H1 (cell line): ENCODE data around the gene SYNPR. TPM values are rescaled to one million over a fixed set of nuclear protein-coding genes. Genes with fewer than 3 reads are reported as not detected.

Experiments
- CTCF ChIA-PET: fragments of 300-600 bp; sonication (Branson Sonifier 250); formaldehyde crosslinking; loops from one replicate; lab custom pipeline; 2021; ENCODE audit not compliant: partially characterized antibody; lab: Charles Lee
- POLR2A ChIA-PET: fragments of 300-600 bp; sonication (Branson Sonifier 250); formaldehyde crosslinking; loops from one replicate; lab custom pipeline; 2021; ENCODE audit warnings: inconsistent platforms; ENCODE audit not compliant: partially characterized antibody; lab: Charles Lee
- DNase-seq, 2 experiments: peaks; one replicate each; pipeline versions ENCODE4 v3.0.0 to v3.0.0-alpha.2; 2010 to 2022; ENCODE audit warnings: low spot score in 2 of 2, low read depth in 1 of 2, mixed read lengths in 1 of 2
- FAIRE-seq: peaks from 2 replicates; lab custom pipeline; 2011; peaks lifted over from hg19 to GRCh38; lab: Jason Lieb, UNC
- H2AFZ ChIP-seq: 2 replicates; pipeline ENCODE4 v1.8.1; 2012; ENCODE audit warnings: low read length, inconsistent platforms
- H2AK5ac ChIP-seq: 2 replicates; pipeline ENCODE4 v1.6.1; 2013; ENCODE audit warnings: low read depth, low read length
- H2BK120ac ChIP-seq: replicated peaks from 2 replicates; pipeline ENCODE3; 2013; ENCODE audit warnings: low read depth, low read length, inconsistent platforms
- H2BK12ac ChIP-seq: 2 replicates; pipeline ENCODE4 v1.6.1; 2013; ENCODE audit warnings: low read depth, low read length
- H2BK15ac ChIP-seq: 2 replicates; pipeline ENCODE4 v1.6.1; 2013; ENCODE audit warnings: low read length
- H2BK20ac ChIP-seq: 2 replicates; pipeline ENCODE4 v1.6.1; 2013; ENCODE audit warnings: low read length
- H2BK5ac ChIP-seq: 2 replicates; pipeline ENCODE4 v1.6.1; 2013; ENCODE audit warnings: low read depth, low read length
- H3K14ac ChIP-seq: 2 replicates; pipeline ENCODE4 v1.6.1; 2013; ENCODE audit warnings: inconsistent platforms; ENCODE audit not compliant: insufficient read length
- H3K18ac ChIP-seq: 2 replicates; pipeline ENCODE4 v1.6.1; 2013; ENCODE audit warnings: low read length; ENCODE audit errors: extremely low read depth
- H3K23ac ChIP-seq: 2 replicates; pipeline ENCODE4 v1.6.1; 2013; ENCODE audit warnings: inconsistent platforms; ENCODE audit not compliant: insufficient read length
- H3K23me2 ChIP-seq: 2 replicates; pipeline ENCODE4 v1.6.1; 2013; ENCODE audit warnings: low read depth, low read length
- H3K27ac ChIP-seq: 2 replicates; pipeline ENCODE4 v1.6.1; 2011; ENCODE audit warnings: low read depth, low read length, inconsistent platforms
- H3K27me3 ChIP-seq, 4 experiments: replicated peaks in 1 of 4; 1 replicate in 1 of 4; 2 replicates in 3 of 4; pipeline versions ENCODE4 v1.6.1 to v1.8.1; 2011 to 2013; ENCODE audit warnings: low read length in 3 of 4, mild to moderate bottlenecking in 3 of 4, inconsistent platforms in 2 of 4, mixed read lengths in 2 of 4, moderate library complexity in 1 of 4; ENCODE audit not compliant: control insufficient read depth in 3 of 4, insufficient read depth in 3 of 4; ENCODE audit errors: extremely low read depth in 1 of 4
- H3K36me3 ChIP-seq, 4 experiments: 2 replicates each; pipeline versions ENCODE4 v1.6.1 to v1.8.1; 2011 to 2013; ENCODE audit warnings: mild to moderate bottlenecking in 4 of 4, low read length in 3 of 4, moderate library complexity in 2 of 4, control low read depth in 1 of 4, inconsistent platforms in 1 of 4; ENCODE audit not compliant: insufficient read depth in 4 of 4, control insufficient read depth in 2 of 4
- H3K4ac ChIP-seq: replicated peaks from 2 replicates; pipeline ENCODE3; 2013; ENCODE audit warnings: low read length, low read depth, mixed read lengths, inconsistent platforms; ENCODE audit not compliant: insufficient read length
- H3K4me1 ChIP-seq, 4 experiments: replicated peaks in 1 of 4; 1 replicate in 1 of 4; 2 replicates in 3 of 4; pipeline versions ENCODE4 v1.6.1 to v1.8.1; 2011 to 2013; ENCODE audit warnings: low read length in 3 of 4, inconsistent platforms in 2 of 4, mixed read lengths in 1 of 4; ENCODE audit not compliant: insufficient read depth in 4 of 4, control insufficient read depth in 3 of 4
- H3K4me2 ChIP-seq, 2 experiments: 2 replicates each; pipeline versions ENCODE4 v1.6.1 to v1.8.1; 2011 to 2013; ENCODE audit warnings: low read depth in 2 of 2, low read length in 2 of 2, control low read depth in 1 of 2, inconsistent platforms in 1 of 2, mild to moderate bottlenecking in 1 of 2; ENCODE audit not compliant: insufficient read depth in 1 of 2
- H3K4me3 ChIP-seq, 4 experiments: fragments of 200-600, 300-600 bp in 1 of 4; sonication (generic), shearing (Covaris generic), sonication (Bioruptor Twin) in 1 of 4; 2 replicates each; pipeline versions ENCODE4 v1.5.1 to v1.8.1; 2011 to 2016; ENCODE audit warnings: low read length in 4 of 4, low read depth in 3 of 4, control low read depth in 2 of 4, inconsistent platforms in 2 of 4, mild to moderate bottlenecking in 2 of 4, mixed read lengths in 1 of 4, moderate library complexity in 1 of 4; ENCODE audit not compliant: insufficient read depth in 2 of 4; ENCODE audit errors: extremely low read depth in 1 of 4
- H3K56ac ChIP-seq: replicated peaks from 2 replicates; pipeline ENCODE3; 2013; ENCODE audit warnings: low read depth, mild to moderate bottlenecking, mixed read lengths, low read length, inconsistent platforms; ENCODE audit not compliant: insufficient read length
- H3K79me1 ChIP-seq: 2 replicates; pipeline ENCODE4 v1.6.1; 2013; ENCODE audit warnings: low read depth, low read length, control low read depth
- H3K79me2 ChIP-seq, 2 experiments: 2 replicates each; pipeline versions ENCODE4 v1.6.1 to v1.8.1; 2012 to 2013; ENCODE audit warnings: low read length in 2 of 2, mild to moderate bottlenecking in 2 of 2, inconsistent platforms in 1 of 2; ENCODE audit not compliant: insufficient read depth in 2 of 2, control insufficient read depth in 1 of 2
- H3K9ac ChIP-seq, 4 experiments: replicated peaks in 1 of 4; 1 replicate in 1 of 4; 2 replicates in 3 of 4; pipeline versions ENCODE4 v1.6.1 to v1.8.1; 2011 to 2013; ENCODE audit warnings: low read depth in 3 of 4, low read length in 3 of 4, control low read depth in 2 of 4, mild to moderate bottlenecking in 2 of 4, moderate library complexity in 2 of 4, inconsistent platforms in 1 of 4; ENCODE audit errors: extremely low read depth in 1 of 4
- H3K9me3 ChIP-seq, 2 experiments: 2 replicates each; pipeline versions ENCODE4 v1.6.1 to v1.8.1; 2012 to 2013; ENCODE audit warnings: mild to moderate bottlenecking in 2 of 2, moderate library complexity in 2 of 2, control low read depth in 1 of 2, inconsistent platforms in 1 of 2, low read depth in 1 of 2, low read length in 1 of 2, mixed read lengths in 1 of 2; ENCODE audit not compliant: insufficient read depth in 2 of 2
- H4K20me1 ChIP-seq, 2 experiments: replicated peaks in 1 of 2; 2 replicates each; pipeline versions ENCODE3 to v1.8.1; 2011 to 2013; ENCODE audit warnings: inconsistent platforms in 2 of 2, low read length in 2 of 2, mild to moderate bottlenecking in 1 of 2; ENCODE audit not compliant: insufficient read depth in 2 of 2, control insufficient read depth in 1 of 2
- H4K5ac ChIP-seq: 2 replicates; pipeline ENCODE4 v1.6.1; 2013; ENCODE audit warnings: low read length, low read depth, mixed read lengths, inconsistent platforms; ENCODE audit not compliant: insufficient read length
- H4K8ac ChIP-seq: 2 replicates; pipeline ENCODE4 v1.8.0; 2013; ENCODE audit warnings: mild to moderate bottlenecking, moderate library complexity, low read length, inconsistent platforms; ENCODE audit not compliant: insufficient read depth; ENCODE audit errors: extremely low read depth
- H4K91ac ChIP-seq: replicated peaks from 2 replicates; pipeline ENCODE3; 2013; ENCODE audit warnings: low read length, mixed read lengths, inconsistent platforms; ENCODE audit not compliant: insufficient read length
- CTCF ChIP-seq, 3 experiments: IDR thresholded peaks; 1 replicate in 2 of 3; 2 replicates in 1 of 3; pipeline versions ENCODE4 v1.5.1 to v1.6.1; 2011; ENCODE audit warnings: low read length in 3 of 3, mild to moderate bottlenecking in 3 of 3, inconsistent platforms in 2 of 3, low read depth in 1 of 3, moderate library complexity in 1 of 3; ENCODE audit not compliant: insufficient read depth in 1 of 3; ENCODE audit errors: control extremely low read depth in 1 of 3
- GTF2F1 ChIP-seq: IDR thresholded peaks from 2 replicates; pipeline ENCODE4 v1.6.1; 2012; ENCODE audit warnings: low read depth, low read length, improper control_type of control experiment, borderline replicate concordance
- RAD21 ChIP-seq, 2 experiments: IDR thresholded peaks in 1 of 2; conservative IDR thresholded peaks in 1 of 2; 2 replicates each; pipeline ENCODE4 v1.6.1; 2011; ENCODE audit warnings: low read depth in 2 of 2, low read length in 2 of 2, improper control_type of control experiment in 1 of 2, inconsistent platforms in 1 of 2, mild to moderate bottlenecking in 1 of 2, moderate library complexity in 1 of 2
- WGBS, 2 experiments: shearing (Covaris generic) in 1 of 2; methylation state at CpG; one replicate each; pipeline versions ENCODE4 v1.1.6 to v1.1.7; 2013 to 2015; ENCODE audit warnings: low lambda C conversion rate in 2 of 2, mixed read lengths in 2 of 2, inconsistent platforms in 1 of 2, low coverage in 1 of 2, missing lambda C conversion rate in 1 of 2; ENCODE audit not compliant: insufficient replicate concordance in 2 of 2, insufficient coverage in 1 of 2, insufficient read length in 1 of 2; ENCODE audit errors: extremely low coverage in 1 of 2, missing lambda C conversion rate in 1 of 2; 5-methylcytosine and 5-hydroxymethylcytosine counted together
- polyA plus RNA-seq, 7 experiments: library from polyadenylated mRNA; depleted of rRNA in 3 of 7; stranded (reverse) in 5 of 7; unstranded in 2 of 7; fragments of >200 nt in 5 of 7; fragments of 200-250 nt in 2 of 7; gene quantifications; 1 replicate in 5 of 7; 2 replicates in 1 of 7; 4 replicates in 1 of 7; pipeline versions ENCODE4 v1.2.1 to v1.2.3, GENCODE V29; 2011 to 2013; ENCODE audit warnings: missing spikeins in 2 of 7, mixed read lengths in 2 of 7
- total RNA-seq: library from RNA; stranded (reverse); fragmentation: NEBNext Ultra II Directional; extraction: Animal tissue kit (Norgen Biotek cat#: 25700); gene quantifications from 2 replicates; pipeline ENCODE4 v1.2.1, GENCODE V29; 2021

The SYNPR gene
- total and polyA plus RNA-seq, 2 of the 8 experiments (the other 6 are each of a cell fraction or from before 2014, with no cell fraction given) = 0.39 to 0.99 TPM

- DNase-seq (no peak), FAIRE-seq (no peak)
- Histone ChIP-seq H3K18ac (no peak overlapping the region), H3K23me2 (no peaks in the 10 kb centered on the region), H2AK5ac (no peak overlapping the region), H3K14ac (no peak overlapping the region), H3K79me1 (no peaks in the 10 kb centered on the region), H4K20me1 (no peaks in the 10 kb centered on the region), H3K23ac (no peak overlapping the region), H3K27ac (no peak overlapping the region), H4K91ac (no peak overlapping the region), H4K5ac (no peak overlapping the region), H3K9me3 (no peaks in the 10 kb centered on the region), H3K56ac (no peak overlapping the region), H4K8ac (no peak overlapping the region), H3K4me3 (no peak overlapping the region), H2BK12ac (no peak overlapping the region), H2BK120ac (no peak overlapping the region), H3K79me2 (no peaks in the 10 kb centered on the region), H2BK20ac (no peak overlapping the region), H2BK5ac (no peak overlapping the region), H2AFZ (no peak overlapping the region), H2BK15ac (no peak overlapping the region), H3K9ac (no peak overlapping the region), H3K36me3 (no peaks in the 10 kb centered on the region), H3K27me3 (no peaks in the 10 kb centered on the region), H3K4ac (no peak overlapping the region), H3K4me2 (no peak overlapping the region), H3K4me1 (peaks cover 0 to 3% (median 0%) of the 10 kb centered on the region in 4 experiments; a peak in 1 of 7 replicates)
- CTCF ChIA-PET = interaction anchor here (0.6 to 6.7 kb wide), 26 partner anchors 9 to 381 kb away, joined by 3 to 77 read pairs (median 4); partner anchors contain the start of gene C3orf49
- POLR2A ChIA-PET = interaction anchor here (0.6 to 1.6 kb wide), 2 partner anchors 17 to 670 kb away, joined by 3 to 6 read pairs; no protein-coding TSS in a partner anchor
- WGBS, 2 experiments = 83% methylated on average over 1 of the region's 1 CpG; no CpG with 5 or more reads in 1 of the 2 experiments
- TF ChIP-seq GTF2F1 = no peak
- peak in 1 of 2 experiments; percentile 17; a peak in 2 of 4 replicates for TF ChIP-seq RAD21 (IDR thresholded peaks at IDR 0.05 in 1 of 2, conservative IDR thresholded peaks at IDR 0.05 in 1 of 2; ENCODE audit: low read depth in 2 of 2, low read length in 2 of 2)
- peak in 2 of 3 experiments; percentile 5 to 23; a peak in 2 of 4 replicates for TF ChIP-seq CTCF (IDR thresholded peaks at IDR 0.05; ENCODE audit: control extremely low read depth in 1 of 3, insufficient read depth in 1 of 3, low read depth in 1 of 3, low read length in 3 of 3)
Observed at GRCh38 chr3:63661242-63661641, 383.1 kb downstream of the SYNPR start.
